GM13977 (cell line): ENCODE data around the gene EPN2.

Experiments used
- DNase-seq: peaks from one replicate; pipeline ENCODE4 v3.0.0; 2012; ENCODE audit warnings: low spot score
- in situ Hi-C: fragments of 300-500 bp; cut with MboI; formaldehyde crosslinking; loops from one replicate; pipeline ENCODE4 v1.12.0; 2022; ENCODE audit warnings: low sequenced_read_pairs, low pct_unique_long_range_greater_than_20kb, mixed read lengths, inconsistent platforms; ENCODE audit not compliant: unreplicated experiment
- TF ChIP-seq, protein P1 (sequence below): IDR thresholded peaks from 2 replicates; pipeline ENCODE4 v1.5.1; 2012; ENCODE audit warnings: mild to moderate bottlenecking, control low read depth; ENCODE audit not compliant: insufficient read depth; ENCODE audit errors: extremely low read depth, missing control alignments

The EPN2 gene

DNA sequence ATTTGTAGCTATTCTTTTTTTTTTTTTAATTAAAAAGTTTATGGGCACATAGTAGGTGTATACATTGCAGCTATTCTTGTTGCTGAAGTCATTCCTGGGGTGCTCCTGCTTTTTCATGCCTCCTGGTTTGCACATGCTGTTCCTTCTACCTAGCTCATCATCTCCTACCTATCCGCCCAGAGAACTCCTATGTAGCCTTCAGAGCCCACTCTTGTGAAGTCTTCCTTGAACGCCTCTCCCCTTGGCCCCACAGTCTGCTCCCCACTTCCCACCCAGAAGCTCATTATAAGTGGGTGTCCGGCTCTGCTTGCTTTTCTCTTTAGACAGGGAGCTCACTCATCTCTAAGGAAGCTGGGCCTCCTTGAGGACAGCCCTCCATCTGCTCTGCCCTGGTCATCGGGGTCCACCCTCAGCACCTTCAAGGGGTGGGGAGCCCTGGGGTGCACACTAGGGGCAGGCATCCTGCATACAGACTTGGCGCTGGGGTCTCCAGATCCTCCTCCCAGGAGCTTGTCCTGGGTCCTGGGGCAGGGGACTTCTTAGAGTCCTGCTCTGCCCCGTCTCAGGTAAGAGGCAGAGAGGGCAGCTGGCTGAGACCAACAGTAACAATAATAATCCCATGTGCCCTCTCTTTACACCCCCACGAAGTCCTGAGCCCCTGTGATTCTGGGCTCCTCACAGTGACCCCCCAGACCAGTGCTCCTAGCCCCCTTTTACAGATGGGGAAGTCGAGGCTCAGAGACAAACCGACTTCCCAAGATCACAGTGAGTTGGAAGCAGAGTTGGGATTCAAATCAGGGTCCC, 128.9 kb downstream of the EPN2 start:
- in situ Hi-C loops: loop anchor here (10.0 to 25.0 kb wide), 2 partner anchors 59 to 396 kb away; no protein-coding TSS in a partner anchor
- TF ChIP-seq, protein P1, sequence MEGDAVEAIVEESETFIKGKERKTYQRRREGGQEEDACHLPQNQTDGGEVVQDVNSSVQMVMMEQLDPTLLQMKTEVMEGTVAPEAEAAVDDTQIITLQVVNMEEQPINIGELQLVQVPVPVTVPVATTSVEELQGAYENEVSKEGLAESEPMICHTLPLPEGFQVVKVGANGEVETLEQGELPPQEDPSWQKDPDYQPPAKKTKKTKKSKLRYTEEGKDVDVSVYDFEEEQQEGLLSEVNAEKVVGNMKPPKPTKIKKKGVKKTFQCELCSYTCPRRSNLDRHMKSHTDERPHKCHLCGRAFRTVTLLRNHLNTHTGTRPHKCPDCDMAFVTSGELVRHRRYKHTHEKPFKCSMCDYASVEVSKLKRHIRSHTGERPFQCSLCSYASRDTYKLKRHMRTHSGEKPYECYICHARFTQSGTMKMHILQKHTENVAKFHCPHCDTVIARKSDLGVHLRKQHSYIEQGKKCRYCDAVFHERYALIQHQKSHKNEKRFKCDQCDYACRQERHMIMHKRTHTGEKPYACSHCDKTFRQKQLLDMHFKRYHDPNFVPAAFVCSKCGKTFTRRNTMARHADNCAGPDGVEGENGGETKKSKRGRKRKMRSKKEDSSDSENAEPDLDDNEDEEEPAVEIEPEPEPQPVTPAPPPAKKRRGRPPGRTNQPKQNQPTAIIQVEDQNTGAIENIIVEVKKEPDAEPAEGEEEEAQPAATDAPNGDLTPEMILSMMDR: no peak
- DNase-seq: no peak

DNA sequence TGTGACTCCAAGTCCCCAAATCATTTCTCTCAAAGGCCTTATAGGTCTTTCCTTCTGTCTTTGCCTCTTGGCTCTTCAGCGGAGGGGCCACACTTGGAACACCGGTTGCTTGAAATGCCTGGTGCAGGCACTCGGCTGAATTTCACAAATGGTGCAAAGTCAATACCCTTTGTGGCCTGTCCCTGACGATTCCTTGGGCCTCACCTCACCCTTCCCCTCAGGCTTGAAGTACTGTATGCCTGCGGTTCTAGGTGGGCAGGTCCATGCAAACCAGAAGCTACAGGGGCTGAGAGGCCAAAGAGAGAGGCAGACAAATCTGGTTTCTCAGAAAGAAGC, 129.4 kb downstream of the EPN2 start:
- in situ Hi-C loops: loop anchor here (10.0 to 25.0 kb wide), 2 partner anchors 58 to 396 kb away; no protein-coding TSS in a partner anchor
- no peak for DNase-seq
- TF ChIP-seq, protein P1: no peak

DNA sequence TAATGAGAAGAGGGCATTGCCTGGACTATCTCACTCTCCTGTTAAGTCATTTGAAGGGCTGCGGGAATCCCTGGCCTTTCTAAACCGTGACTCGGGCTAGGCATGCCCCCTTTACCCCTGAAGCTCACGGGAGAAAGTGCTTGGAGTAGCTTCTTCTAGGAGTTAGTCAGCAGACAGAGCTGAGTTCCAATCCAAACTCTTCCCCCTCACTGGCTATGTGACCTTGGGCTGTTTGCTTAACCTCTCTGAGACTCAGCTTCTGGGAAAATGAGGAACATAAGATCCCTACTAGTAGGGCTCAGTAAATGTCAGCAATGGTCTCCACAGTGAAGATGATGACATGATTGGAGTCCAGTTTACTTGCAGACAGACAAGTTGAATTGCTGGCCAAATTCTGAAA, 131.1 kb downstream of the EPN2 start:
- in situ Hi-C loops: loop anchor here (10.0 to 25.0 kb wide), 2 partner anchors 57 to 394 kb away; no protein-coding TSS in a partner anchor
- TF ChIP-seq, protein P1: no peak
- no peak for DNase-seq

- TF ChIP-seq, protein P1: no peak
- no peak for DNase-seq
- in situ Hi-C loops: loop anchor here (10.0 to 25.0 kb wide), 2 partner anchors 56 to 393 kb away; no protein-coding TSS in a partner anchor
Measured at GRCh38 chr17:19369107-19369778, 132.1 kb downstream of the EPN2 start.

DNA sequence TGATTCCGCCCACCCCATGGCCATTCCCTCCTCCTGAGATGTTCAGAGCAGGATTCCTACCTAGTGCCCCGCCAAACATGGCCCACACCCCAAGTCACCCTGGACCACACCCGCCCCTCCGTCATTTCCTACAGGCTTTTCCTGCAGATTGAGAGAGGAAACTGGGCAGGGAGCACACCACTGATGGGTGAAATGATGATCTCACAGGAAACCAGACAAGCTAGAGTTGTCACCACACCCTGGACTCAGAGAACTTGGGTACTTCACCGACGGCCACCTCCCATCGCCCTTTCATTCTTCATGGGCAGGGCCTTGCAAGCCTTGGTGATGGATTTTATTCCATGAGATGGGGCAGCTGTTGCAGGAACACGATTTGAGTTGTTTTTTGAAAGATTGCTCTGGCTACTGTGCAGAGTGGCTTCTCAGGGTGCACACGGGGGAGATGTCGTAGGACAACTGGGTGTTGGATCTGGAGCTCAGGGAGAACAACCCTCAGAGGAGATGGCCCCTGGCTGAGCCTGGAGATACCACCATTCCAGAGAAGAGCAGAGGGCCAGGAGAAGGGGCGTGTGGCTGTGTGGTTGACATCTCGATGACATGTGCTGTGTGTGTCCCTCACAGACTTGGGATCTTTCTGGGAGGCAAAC, 132.8 kb downstream of the EPN2 start:
- in situ Hi-C loops: loop anchor here (10.0 to 25.0 kb wide), 2 partner anchors 55 to 392 kb away; no protein-coding TSS in a partner anchor
- DNase-seq: no peak

More for the DNA sequence above, 132.8 kb downstream of the EPN2 start:
- TF ChIP-seq, protein P1: no peak
